GM12878 (cell line): Measurements from ENCODE around the gene ANO3. TPM values are rescaled to one million over a fixed set of nuclear protein-coding genes. Genes with fewer than 3 reads are reported as not detected.

ENCODE experiments used
- ATAC-seq: fragments of 200-7000 bp; cut with Tn5 transposase; 3 replicates; pipeline ENCODE4 v1.9.1; 2020; ENCODE audit warnings: mild to moderate bottlenecking, moderate library complexity
- BruUV-seq: library from RNA; stranded (reverse); fragments of 400-500 nt; replicated peaks from 2 replicates; lab custom pipeline; 2021; lab: Mats Ljungman, UMichigan
- CTCF ChIA-PET: fragments of 300-600 bp; sonication (Branson Sonifier 250); formaldehyde crosslinking; extraction: SDS; loops from one replicate; lab custom pipeline; 2021; ENCODE audit warnings: inconsistent platforms; lab: Yijun Ruan, JAX
- POLR2A ChIA-PET: fragments of 350-600 bp; formaldehyde crosslinking; extraction: SDS; loops from one replicate; lab custom pipeline; 2021; ENCODE audit warnings: inconsistent platforms; lab: Charles Lee
- RAD21 ChIA-PET: fragments of 300-600 bp; sonication (Branson Sonifier 250); formaldehyde crosslinking; loops from one replicate; lab custom pipeline; 2023; ENCODE audit warnings: antibody characterized with exemption; ENCODE audit not compliant: unreplicated experiment; lab: Charles Lee
- SMC1A ChIA-PET: fragments of 300-600 bp; sonication (Branson Sonifier 250); formaldehyde crosslinking; loops from one replicate; lab custom pipeline; 2023; ENCODE audit not compliant: unreplicated experiment, uncharacterized antibody; lab: Charles Lee
- DNase-seq: peaks from one replicate; pipeline ENCODE4 v3.0.0-alpha.2; 2011; ENCODE audit warnings: low read depth, low spot score
- FAIRE-seq: peaks from 3 replicates; lab custom pipeline; 2011; peaks lifted over from hg19 to GRCh38; lab: Jason Lieb, UNC
- H2AFZ ChIP-seq: 2 replicates; pipeline ENCODE4 v1.6.0; 2011; ENCODE audit warnings: low read depth, low read length, control low read depth; ENCODE audit not compliant: control insufficient read depth
- H3K27ac ChIP-seq: 2 replicates; pipeline ENCODE4 v1.5.1; 2011; ENCODE audit warnings: control low read depth; ENCODE audit not compliant: control insufficient read depth, insufficient read depth
- H3K27me3 ChIP-seq, 2 experiments: replicated peaks in 1 of 2; 2 replicates each; pipeline versions ENCODE4 v1.6.0 to v1.6.1; 2011; ENCODE audit warnings: low read length in 1 of 2; ENCODE audit not compliant: control insufficient read depth in 2 of 2, insufficient read depth in 2 of 2
- H3K36me3 ChIP-seq, 2 experiments: 2 replicates each; pipeline ENCODE4 v1.5.1; 2011; ENCODE audit warnings: low read length in 1 of 2; ENCODE audit not compliant: control insufficient read depth in 2 of 2, insufficient read depth in 2 of 2
- H3K4me1 ChIP-seq: 2 replicates; pipeline ENCODE4 v1.6.1; 2011; ENCODE audit warnings: mild to moderate bottlenecking, low read length, moderate library complexity, mixed read lengths; ENCODE audit not compliant: control insufficient read depth, insufficient read depth
- H3K4me2 ChIP-seq: 2 replicates; pipeline ENCODE4 v1.6.0; 2011; ENCODE audit warnings: control low read depth; ENCODE audit not compliant: control insufficient read depth, insufficient read depth
- H3K4me3 ChIP-seq: fragments of 200-600 bp; sonication (generic); 2 replicates; pipeline ENCODE4 v1.5.1; 2016
- H3K79me2 ChIP-seq: 2 replicates; pipeline ENCODE4 v1.6.0; 2011; ENCODE audit warnings: low read length; ENCODE audit not compliant: control insufficient read depth, insufficient read depth
- H3K9ac ChIP-seq: 2 replicates; pipeline ENCODE4 v1.8.0; 2011; ENCODE audit warnings: low read length, control low read depth, mixed read lengths; ENCODE audit not compliant: control insufficient read depth, insufficient read depth
- H3K9me3 ChIP-seq: replicated peaks from 3 replicates; pipeline ENCODE4 v1.5.1; 2011; ENCODE audit warnings: mild to moderate bottlenecking, low read length; ENCODE audit not compliant: control insufficient read depth, insufficient read depth
- H4K20me1 ChIP-seq: 2 replicates; pipeline ENCODE4 v1.6.0; 2011; ENCODE audit not compliant: control insufficient read depth, insufficient read depth
- ATF3 ChIP-seq: IDR thresholded peaks from 2 replicates; pipeline ENCODE4 v1.6.1; 2011; ENCODE audit warnings: low read depth, mild to moderate bottlenecking, low read length, moderate library complexity, borderline replicate concordance; ENCODE audit errors: extremely low read depth
- BMI1 ChIP-seq: fragments of 450-650 bp; IDR thresholded peaks from 2 replicates; pipeline ENCODE4 v1.6.1; 2016; ENCODE audit warnings: mild to moderate bottlenecking, moderate library complexity, borderline replicate concordance
- CBX5 ChIP-seq: sonication (generic); IDR thresholded peaks from 2 replicates; pipeline ENCODE4 v1.6.1; 2016; ENCODE audit warnings: low read depth, moderate library complexity, mild to moderate bottlenecking, inconsistent platforms
- CTCF ChIP-seq, 3 experiments: IDR thresholded peaks in 2 of 3; conservative IDR thresholded peaks in 1 of 3; 2 replicates each; pipeline ENCODE4 v1.5.1; 2011; ENCODE audit warnings: low read depth in 3 of 3, low read length in 3 of 3, mild to moderate bottlenecking in 3 of 3, control low read depth in 2 of 3, moderate library complexity in 2 of 3, inconsistent platforms in 1 of 3, mixed read lengths in 1 of 3; ENCODE audit not compliant: control insufficient read depth in 2 of 3, insufficient read depth in 1 of 3; ENCODE audit errors: extremely low read depth in 1 of 3
- GABPA ChIP-seq: IDR thresholded peaks from 2 replicates; pipeline ENCODE4 v1.6.1; 2014; ENCODE audit warnings: antibody characterized with exemption, low read depth, mild to moderate bottlenecking, inconsistent platforms
- MLLT1 ChIP-seq: fragments of 450-650 bp; IDR thresholded peaks from 2 replicates; pipeline ENCODE4 v1.6.1; 2016; ENCODE audit warnings: mild to moderate bottlenecking
- NFYB ChIP-seq: IDR thresholded peaks from 2 replicates; pipeline ENCODE4 v1.6.1; 2011; ENCODE audit warnings: low read depth, mild to moderate bottlenecking, low read length, improper control_type of control experiment, moderate library complexity; ENCODE audit not compliant: insufficient read depth
- NKRF ChIP-seq: fragments of 450-650 bp; conservative IDR thresholded peaks from 2 replicates; pipeline ENCODE4 v1.6.1; 2017; ENCODE audit warnings: mild to moderate bottlenecking, moderate library complexity
- TARDBP ChIP-seq: IDR thresholded peaks from 2 replicates; pipeline ENCODE4 v1.6.1; 2016; ENCODE audit warnings: borderline replicate concordance
- TCF7 ChIP-seq: IDR thresholded peaks from 2 replicates; pipeline ENCODE4 v1.6.1; 2014; ENCODE audit warnings: antibody characterized with exemption, borderline replicate concordance
- YY1 ChIP-seq: IDR thresholded peaks from 2 replicates; pipeline ENCODE4 v1.6.1; 2011; ENCODE audit warnings: low read depth, mild to moderate bottlenecking, low read length
- ZNF592 ChIP-seq: fragments of 450-650 bp; IDR thresholded peaks from 2 replicates; pipeline ENCODE4 v1.6.1; 2017; ENCODE audit warnings: mild to moderate bottlenecking, moderate library complexity
- ZSCAN29 ChIP-seq: fragments of 450-650 bp; IDR thresholded peaks from 2 replicates; pipeline ENCODE4 v1.6.1; 2017; ENCODE audit warnings: mild to moderate bottlenecking, moderate library complexity
- WGBS: methylation state at CpG from one replicate; pipeline ENCODE4 v1.1.6; 2016; ENCODE audit warnings: low lambda C conversion rate; ENCODE audit not compliant: insufficient replicate concordance, insufficient coverage; ENCODE audit errors: missing lambda C conversion rate; 5-methylcytosine and 5-hydroxymethylcytosine counted together
- in situ Hi-C: fragments of 300-500 bp; cut with MboI; formaldehyde crosslinking; loops from 9 replicates; pipeline ENCODE4 v1.14.3; 2018; ENCODE audit warnings: mixed read lengths
- intact Hi-C: fragments of 100-400 bp; cut with micrococcal nuclease; formaldehyde crosslinking; loops from one replicate; pipeline ENCODE4 v1.14.2; 2022; ENCODE audit not compliant: unreplicated experiment
- polyA plus RNA-seq, 11 experiments: library from polyadenylated mRNA; depleted of rRNA in 4 of 11; unstranded in 6 of 11; stranded (reverse) in 5 of 11; fragments of >200 nt; fragmentation: Nextera tagmentation in 4 of 11; fragmentation: Illumina TruSeq in 1 of 11; extraction: Ambion mirVana in 4 of 11; extraction: Trizol in 1 of 11; gene quantifications; 1 replicate in 1 of 11; 2 replicates in 10 of 11; pipeline versions ENCODE4 v1.2.1 to v1.2.3, GENCODE V29; 2011 to 2016; ENCODE audit warnings: inconsistent platforms in 2 of 11, missing spikeins in 2 of 11, low read depth in 1 of 11
- total RNA-seq, 4 experiments: library from RNA; depleted of rRNA in 3 of 4; stranded (reverse); fragments of >200 nt in 3 of 4; fragmentation: Illumina TruSeq in 1 of 4; extraction: Trizol in 1 of 4; gene quantifications; 2 replicates each; pipeline versions ENCODE4 v1.2.1 to v1.2.3, GENCODE V29; 2013 to 2021

Gene ANO3
- total and polyA plus RNA-seq, 10 of the 15 experiments (the other 5 are each of a cell fraction or from before 2014, with no cell fraction given): 0.13 to 5.9 (median 0.44) TPM

GRCh38 chr11:26465274-26465673 is 133.3 kb downstream of the ANO3 start (continued):
- TF ChIP-seq NKRF (no peak), CBX5 (no peak), TARDBP (no peak)

GRCh38 chr11:26467506-26467905 is 135.6 kb downstream of the ANO3 start:
- no peaks in the 10 kb centered on the region for H3K79me2 ChIP-seq
- no peak overlapping the region for H2AFZ ChIP-seq
- in situ Hi-C loops: no loop called here
- ChIA-PET CTCF (no interaction called here), SMC1A (no interaction called here), RAD21 (no interaction called here), POLR2A (no interaction called here)
- H3K4me3 ChIP-seq: no peak overlapping the region
- H3K9me3 ChIP-seq: no peaks in the 10 kb centered on the region
- ATAC-seq (no peak), DNase-seq (no peak), FAIRE-seq (no peak)
- H4K20me1 ChIP-seq: no peaks in the 10 kb centered on the region
- H3K4me2 ChIP-seq: no peak overlapping the region
- H3K27ac ChIP-seq: no peak overlapping the region
- H3K36me3 ChIP-seq: no peaks in the 10 kb centered on the region
- no peak overlapping the region for H3K9ac ChIP-seq
- WGBS: 7% methylated on average over 1 of the region's 1 CpG
- intact Hi-C loops: no loop called here
- no peaks in the 10 kb centered on the region for H3K4me1 ChIP-seq
- no TSS peak for BruUV-seq
- no peaks in the 10 kb centered on the region for H3K27me3 ChIP-seq
- TF ChIP-seq ATF3: no peak
- TF ChIP-seq TCF7: no peak
- no peak for TF ChIP-seq BMI1
- no peak for TF ChIP-seq ZSCAN29
- TF ChIP-seq CTCF (IDR thresholded peaks at IDR 0.05 in 2 of 3, conservative IDR thresholded peaks at IDR 0.05 in 1 of 3; ENCODE audit: control insufficient read depth in 2 of 3, extremely low read depth in 1 of 3, insufficient read depth in 1 of 3, low read depth in 3 of 3, low read length in 3 of 3): no peak
- no peak for TF ChIP-seq MLLT1
- no peak for TF ChIP-seq NFYB
- no peak for TF ChIP-seq GABPA
- no peak for TF ChIP-seq ZNF592
- TF ChIP-seq YY1: no peak
